ENCODE data around the gene ATAD1. TPM values are rescaled to one million over a fixed set of nuclear protein-coding genes. Genes with fewer than 3 reads are reported as not detected.
A peak's percentile ranks its signal among the peaks of the same experiment; 100 is the strongest.

ATAD1 gene
- total RNA-seq, 1 donor from 2014 or later: 48.0 TPM

DNA sequence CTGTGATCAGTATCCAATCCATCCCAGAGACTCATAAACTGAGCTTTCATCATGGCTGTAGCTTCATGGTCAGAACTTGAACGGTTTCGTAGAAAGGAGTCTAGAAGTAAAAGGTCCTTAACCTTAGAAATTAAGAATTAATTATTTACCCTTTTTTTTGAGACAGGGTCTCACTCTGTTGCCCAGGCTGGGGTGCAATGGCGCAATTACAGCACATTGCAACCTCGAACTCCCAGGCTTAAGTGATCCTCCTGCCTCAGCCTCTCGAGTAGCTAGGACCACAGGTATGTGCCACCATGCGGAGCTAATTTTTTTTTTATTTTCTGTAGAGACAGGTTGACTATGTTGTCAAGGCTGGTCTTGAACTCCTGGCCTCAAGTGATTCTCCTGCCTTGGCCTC is 41.7 kb downstream of the ATAD1 start:
- H3K27me3 ChIP-seq (ENCODE audit: control insufficient read depth, insufficient read depth, low read length): no peaks in the 10 kb centered on the region
- no peaks in the 10 kb centered on the region for H3K36me3 ChIP-seq (ENCODE audit: control insufficient read depth, insufficient read depth, low read length)
- TF ChIP-seq, protein P1, sequence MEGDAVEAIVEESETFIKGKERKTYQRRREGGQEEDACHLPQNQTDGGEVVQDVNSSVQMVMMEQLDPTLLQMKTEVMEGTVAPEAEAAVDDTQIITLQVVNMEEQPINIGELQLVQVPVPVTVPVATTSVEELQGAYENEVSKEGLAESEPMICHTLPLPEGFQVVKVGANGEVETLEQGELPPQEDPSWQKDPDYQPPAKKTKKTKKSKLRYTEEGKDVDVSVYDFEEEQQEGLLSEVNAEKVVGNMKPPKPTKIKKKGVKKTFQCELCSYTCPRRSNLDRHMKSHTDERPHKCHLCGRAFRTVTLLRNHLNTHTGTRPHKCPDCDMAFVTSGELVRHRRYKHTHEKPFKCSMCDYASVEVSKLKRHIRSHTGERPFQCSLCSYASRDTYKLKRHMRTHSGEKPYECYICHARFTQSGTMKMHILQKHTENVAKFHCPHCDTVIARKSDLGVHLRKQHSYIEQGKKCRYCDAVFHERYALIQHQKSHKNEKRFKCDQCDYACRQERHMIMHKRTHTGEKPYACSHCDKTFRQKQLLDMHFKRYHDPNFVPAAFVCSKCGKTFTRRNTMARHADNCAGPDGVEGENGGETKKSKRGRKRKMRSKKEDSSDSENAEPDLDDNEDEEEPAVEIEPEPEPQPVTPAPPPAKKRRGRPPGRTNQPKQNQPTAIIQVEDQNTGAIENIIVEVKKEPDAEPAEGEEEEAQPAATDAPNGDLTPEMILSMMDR (IDR thresholded peaks at IDR 0.05; ENCODE audit: insufficient read depth, low read length, poor library complexity, severe bottlenecking): no peak
- no peak overlapping the region for H3K4me3 ChIP-seq (ENCODE audit: low read depth, low read length)
- DNase-seq (ENCODE audit: low read depth): no peak

DNA sequence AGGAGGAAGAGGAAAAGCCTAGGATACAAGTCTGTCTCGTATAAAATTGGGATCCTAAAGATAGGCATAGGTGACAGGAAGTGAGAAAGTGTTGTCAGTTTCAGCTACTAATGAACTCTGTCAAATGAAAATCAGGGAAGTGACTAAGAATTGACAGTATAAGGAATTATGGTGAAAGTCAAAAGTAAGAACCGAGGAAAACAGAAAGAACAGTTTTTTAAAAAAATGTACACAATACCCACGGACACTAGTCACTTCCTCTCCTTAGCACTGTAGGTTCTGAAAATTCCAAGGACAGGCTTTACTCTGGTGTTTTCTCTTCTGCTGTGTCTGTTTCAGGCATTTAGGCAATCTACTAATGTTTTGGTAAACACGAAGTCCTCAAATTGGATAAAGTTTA is 42.3 kb downstream of the ATAD1 start:
- Histone ChIP-seq H3K27me3 (ENCODE audit: control insufficient read depth, insufficient read depth, low read length) (no peaks in the 10 kb centered on the region), H3K4me3 (ENCODE audit: low read depth, low read length) (no peak overlapping the region), H3K36me3 (ENCODE audit: control insufficient read depth, insufficient read depth, low read length) (no peaks in the 10 kb centered on the region)
- TF ChIP-seq, protein P1 (IDR thresholded peaks at IDR 0.05; ENCODE audit: insufficient read depth, low read length, poor library complexity, severe bottlenecking): no peak
- DNase-seq (ENCODE audit: low read depth): no peak

DNA sequence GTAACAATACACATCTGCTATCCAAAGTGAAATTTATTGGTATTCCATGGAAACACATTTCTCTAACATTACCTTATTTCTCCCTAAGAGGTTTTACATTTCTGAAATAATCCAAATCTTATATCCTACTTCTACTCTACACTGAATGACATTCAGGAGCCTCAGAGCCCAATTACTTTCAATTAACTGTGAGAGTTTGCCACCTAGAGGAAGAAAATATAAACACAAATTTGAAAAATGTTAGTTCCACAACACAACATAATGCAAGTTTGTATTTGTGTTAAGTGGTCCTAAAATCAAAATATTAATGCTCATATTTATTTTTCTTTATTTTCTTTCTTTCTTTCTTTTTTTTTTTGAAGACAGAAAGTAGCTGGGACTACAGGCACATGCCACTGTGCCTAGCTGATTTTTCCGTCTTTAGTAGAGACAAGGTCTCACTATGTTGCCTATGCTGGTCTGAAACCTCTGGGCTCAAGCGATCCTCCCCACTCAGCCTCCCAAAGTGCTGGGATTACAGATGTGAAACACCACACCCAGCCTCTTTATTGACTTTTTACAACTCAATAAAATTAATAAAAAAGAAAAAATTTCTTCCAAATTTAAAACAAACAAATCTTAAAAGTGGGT is 46.0 kb downstream of the ATAD1 start:
- Histone ChIP-seq H3K27me3 (ENCODE audit: control insufficient read depth, insufficient read depth, low read length) (no peaks in the 10 kb centered on the region), H3K36me3 (ENCODE audit: control insufficient read depth, insufficient read depth, low read length) (peaks cover 1% of the 10 kb centered on the region), H3K4me3 (ENCODE audit: low read depth, low read length) (no peak overlapping the region)
- TF ChIP-seq, protein P1 (IDR thresholded peaks at IDR 0.05; ENCODE audit: insufficient read depth, low read length, poor library complexity, severe bottlenecking): peak; percentile 32
- DNase-seq (ENCODE audit: low read depth): no peak

DNA sequence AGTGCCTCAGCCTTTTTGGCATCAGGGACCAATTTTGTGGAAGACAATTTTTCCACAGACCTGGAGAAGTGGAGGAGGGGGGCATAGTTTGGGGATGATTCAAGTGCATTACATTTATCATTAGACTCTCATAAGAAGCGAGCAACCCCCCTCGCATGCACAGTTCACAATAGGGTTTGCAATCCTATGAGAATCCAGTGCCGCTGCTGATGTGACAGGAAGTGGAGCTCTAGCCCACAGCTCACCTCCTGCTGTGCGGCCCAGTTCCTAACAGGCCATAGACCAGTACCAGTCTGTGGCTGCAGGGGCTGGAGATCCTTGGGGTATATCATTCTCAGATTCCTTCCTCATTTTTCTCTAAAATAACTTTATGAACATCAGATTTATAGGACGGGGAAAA is 50.8 kb downstream of the ATAD1 start:
- Histone ChIP-seq H3K27me3 (ENCODE audit: control insufficient read depth, insufficient read depth, low read length) (no peaks in the 10 kb centered on the region), H3K4me3 (ENCODE audit: low read depth, low read length) (no peak overlapping the region), H3K36me3 (ENCODE audit: control insufficient read depth, insufficient read depth, low read length) (peaks cover 1% of the 10 kb centered on the region)
- no peak for DNase-seq (ENCODE audit: low read depth)
- TF ChIP-seq, protein P1 (IDR thresholded peaks at IDR 0.05; ENCODE audit: insufficient read depth, low read length, poor library complexity, severe bottlenecking): no peak

DNA sequence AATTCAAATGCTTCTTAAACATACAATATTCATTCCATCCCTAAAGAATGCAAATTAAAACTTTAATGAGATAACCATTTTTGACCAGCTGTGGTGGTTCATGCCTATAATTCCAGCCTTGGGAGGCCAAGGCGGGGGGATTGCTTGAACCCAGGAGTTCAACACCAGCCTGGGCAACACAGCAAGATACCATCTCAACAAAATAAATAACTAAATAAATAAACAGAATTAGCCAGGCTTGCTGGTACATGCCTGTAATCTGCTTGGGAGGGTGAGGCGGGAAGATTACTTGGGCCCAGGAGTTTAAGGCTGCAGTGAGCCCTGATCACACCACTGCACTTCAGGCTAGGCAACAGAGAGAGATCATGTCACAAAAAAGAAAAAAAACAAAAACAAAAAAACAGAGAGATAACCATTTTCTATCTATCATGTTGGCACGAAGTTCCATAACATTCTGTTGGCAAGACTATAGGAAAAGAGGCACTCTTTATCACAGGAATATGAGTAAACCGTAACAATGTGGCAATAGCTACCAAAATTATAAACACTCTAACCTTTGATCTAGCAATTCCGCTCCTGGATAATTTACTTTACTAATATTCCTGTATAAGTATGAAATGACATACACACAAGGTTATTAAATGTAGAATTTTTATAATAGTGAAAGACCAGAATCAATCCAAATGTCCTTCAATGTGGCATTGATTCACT is 52.2 kb downstream of the ATAD1 start:
- DNase-seq (ENCODE audit: low read depth): no peak
- Histone ChIP-seq H3K4me3 (ENCODE audit: low read depth, low read length) (no peak overlapping the region), H3K36me3 (ENCODE audit: control insufficient read depth, insufficient read depth, low read length) (peaks cover 1% of the 10 kb centered on the region), H3K27me3 (ENCODE audit: control insufficient read depth, insufficient read depth, low read length) (no peaks in the 10 kb centered on the region)
- TF ChIP-seq, protein P1 (IDR thresholded peaks at IDR 0.05; ENCODE audit: insufficient read depth, low read length, poor library complexity, severe bottlenecking): no peak

Data from kidney epithelial cell (primary cell).